GM23248 (cell line): ENCODE measurements around the gene GNAS. TPM values are rescaled to one million over a fixed set of nuclear protein-coding genes. Genes with fewer than 3 reads are reported as not detected.

ENCODE experiments used
- DNase-seq: peaks from one replicate; pipeline ENCODE4 v3.0.0-alpha.2; 2015
- H2AFZ ChIP-seq: fragments of 200-600 bp; sonication (generic); 2 replicates; pipeline ENCODE4 v1.6.1; 2016; ENCODE audit warnings: antibody characterized with exemption
- H3F3A ChIP-seq: fragments of 200-600 bp; sonication (generic); 2 replicates; pipeline ENCODE4 v1.6.1; 2016; ENCODE audit warnings: mild to moderate bottlenecking, antibody characterized with exemption, mixed run types; ENCODE audit not compliant: insufficient read depth
- H3K27ac ChIP-seq: fragments of 200-600 bp; sonication (generic); 2 replicates; pipeline ENCODE4 v1.5.1; 2016; ENCODE audit warnings: mild to moderate bottlenecking
- H3K27me3 ChIP-seq: fragments of 200-600 bp; sonication (generic); replicated peaks from 2 replicates; pipeline ENCODE4 v1.6.1; 2016; ENCODE audit warnings: mild to moderate bottlenecking; ENCODE audit not compliant: insufficient read depth
- H3K36me3 ChIP-seq: fragments of 200-600 bp; sonication (generic); 2 replicates; pipeline ENCODE4 v1.6.1; 2016; ENCODE audit warnings: low read depth, mild to moderate bottlenecking
- H3K4me1 ChIP-seq: fragments of 200-600 bp; sonication (generic); 2 replicates; pipeline ENCODE4 v1.6.1; 2016; ENCODE audit warnings: mild to moderate bottlenecking; ENCODE audit not compliant: insufficient read depth
- H3K4me2 ChIP-seq: fragments of 200-600 bp; sonication (generic); one replicate; pipeline ENCODE4 v1.6.1; 2016; ENCODE audit warnings: mild to moderate bottlenecking; ENCODE audit not compliant: unreplicated experiment
- H3K4me3 ChIP-seq: fragments of 200-600 bp; sonication (generic); 2 replicates; pipeline ENCODE4 v1.5.1; 2016; ENCODE audit warnings: mild to moderate bottlenecking
- H3K79me2 ChIP-seq: fragments of 200-600 bp; sonication (generic); 2 replicates; pipeline ENCODE4 v1.6.1; 2016; ENCODE audit warnings: mild to moderate bottlenecking; ENCODE audit not compliant: insufficient read depth
- H3K9ac ChIP-seq: fragments of 200-600 bp; sonication (generic); 2 replicates; pipeline ENCODE4 v1.6.1; 2016; ENCODE audit warnings: mild to moderate bottlenecking
- H3K9me2 ChIP-seq: fragments of 200-600 bp; sonication (generic); 2 replicates; pipeline ENCODE4 v1.6.1; 2016; ENCODE audit warnings: mixed run types, mild to moderate bottlenecking, moderate library complexity; ENCODE audit not compliant: insufficient read depth
- H3K9me3 ChIP-seq: fragments of 200-600 bp; sonication (generic); one replicate; pipeline ENCODE4 v1.6.1; 2017; ENCODE audit warnings: low read depth
- H4K20me1 ChIP-seq: fragments of 200-600 bp; sonication (generic); 2 replicates; pipeline ENCODE4 v1.6.0; 2016; ENCODE audit not compliant: insufficient read depth
- EZH2 ChIP-seq: fragments of 200-600 bp; sonication (generic); IDR thresholded peaks from 2 replicates; pipeline ENCODE4 v1.6.1; 2018; ENCODE audit warnings: antibody characterized with exemption, mild to moderate bottlenecking; ENCODE audit not compliant: insufficient read depth, poor library complexity, severe bottlenecking
- EZH2phosphoT487 ChIP-seq: fragments of 200-600 bp; sonication (generic); IDR thresholded peaks from 2 replicates; pipeline ENCODE4 v1.6.1; 2018; ENCODE audit warnings: antibody characterized with exemption, moderate library complexity, mild to moderate bottlenecking, low read depth; ENCODE audit not compliant: insufficient read depth
- WGBS, 2 experiments: methylation state at CpG; one replicate each; pipeline ENCODE4 v1.1.6; 2015 to 2017; ENCODE audit warnings: low lambda C conversion rate in 2 of 2, low coverage in 1 of 2; ENCODE audit errors: missing lambda C conversion rate in 2 of 2; 5-methylcytosine and 5-hydroxymethylcytosine counted together
- in situ Hi-C: fragments of 300-500 bp; cut with MboI; formaldehyde crosslinking; loops from 2 replicates; pipeline ENCODE4 v1.15.0; 2020
- polyA plus RNA-seq: library from polyadenylated mRNA; unstranded; fragments of >200 nt; fragmentation: Nextera tagmentation; extraction: Ambion mirVana; gene quantifications from 2 replicates; pipeline ENCODE4 v1.2.1, GENCODE V29; 2016
- total RNA-seq: library from RNA; depleted of rRNA; stranded (reverse); fragments of >200 nt; shearing (Covaris generic); gene quantifications from 2 replicates; pipeline ENCODE4 v1.2.3, GENCODE V29; 2014

GNAS gene
- total and polyA plus RNA-seq, 2 experiments from 2014 or later: 421 to 904 TPM

DNA sequence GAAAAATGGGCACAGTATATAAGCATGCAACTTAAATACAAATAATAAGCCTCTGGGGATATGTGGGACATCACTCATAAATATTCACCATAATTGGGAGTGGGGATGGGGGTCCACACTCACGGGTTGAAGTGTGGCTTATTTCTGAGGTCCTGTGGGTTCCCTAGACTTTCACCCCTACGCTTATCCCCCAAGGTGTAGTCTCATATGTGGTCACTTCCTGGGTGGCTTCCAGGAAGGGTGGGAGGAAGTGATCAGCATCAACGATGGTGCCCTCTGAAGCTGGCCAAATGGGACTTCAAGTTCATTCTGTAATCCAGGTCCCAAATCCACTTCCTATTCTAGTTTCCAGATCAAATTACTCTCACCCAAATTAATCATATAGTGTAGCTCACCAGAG, 59.5 kb downstream of the GNAS start:
- Histone ChIP-seq H3K4me1 (peaks cover 14% of the 10 kb centered on the region), H3K9me2 (no peaks in the 10 kb centered on the region), H2AFZ (no peak overlapping the region), H3K9me3 (no peaks in the 10 kb centered on the region), H3K79me2 (peaks cover 20% of the 10 kb centered on the region), H4K20me1 (peaks cover 3% of the 10 kb centered on the region; the same call in 1 of the 2 replicates), H3K4me3 (no peak overlapping the region), H3K27me3 (no peaks in the 10 kb centered on the region), H3K27ac (no peak overlapping the region), H3F3A (peaks cover 42% of the 10 kb centered on the region), H3K36me3 (peaks cover 49% of the 10 kb centered on the region), H3K9ac (no peak overlapping the region), H3K4me2 (no peak overlapping the region)
- in situ Hi-C loops: no loop called here
- DNase-seq: no peak
- TF ChIP-seq EZH2 (no peak), EZH2phosphoT487 (no peak)
- 50 to 56% methylated on average over 3 of the region's 3 CpGs for WGBS, 2 experiments

DNA sequence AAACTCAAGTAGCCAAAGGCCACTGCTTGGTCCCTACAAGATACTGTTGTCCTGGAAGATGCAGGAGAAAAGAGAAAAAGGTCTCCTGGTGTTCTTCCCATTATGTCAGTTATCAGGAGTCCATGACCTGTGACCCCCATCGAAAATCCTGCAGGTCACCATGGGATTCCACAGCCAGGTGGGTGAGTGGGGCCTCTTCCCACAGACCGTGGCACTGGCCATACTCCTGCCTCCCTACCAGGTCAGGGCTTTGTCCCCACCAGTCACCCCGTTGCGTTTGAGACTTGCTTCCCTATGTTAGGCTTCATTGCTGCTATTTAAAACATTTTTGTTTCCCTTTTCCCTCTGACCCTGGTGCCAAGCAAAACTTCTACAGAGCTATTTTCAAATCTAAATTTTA, 60.6 kb downstream of the GNAS start:
- H3K4me2 ChIP-seq: no peak overlapping the region
- 78 to 96% methylated on average over 4 of the region's 4 CpGs for WGBS, 2 experiments
- H2AFZ ChIP-seq: no peak overlapping the region
- no peak for DNase-seq
- peaks cover 3% of the 10 kb centered on the region; the same call in 1 of the 2 replicates for H4K20me1 ChIP-seq
- peaks cover 34% of the 10 kb centered on the region for H3F3A ChIP-seq
- peaks cover 5% of the 10 kb centered on the region for H3K4me1 ChIP-seq
- TF ChIP-seq EZH2 (no peak), EZH2phosphoT487 (no peak)
- peaks cover 44% of the 10 kb centered on the region for H3K36me3 ChIP-seq
- H3K4me3 ChIP-seq: no peak overlapping the region
- in situ Hi-C loops: no loop called here
- no peaks in the 10 kb centered on the region for H3K9me2 ChIP-seq
- H3K27ac ChIP-seq: no peak overlapping the region
- H3K9ac ChIP-seq: no peak overlapping the region
- H3K9me3 ChIP-seq: no peaks in the 10 kb centered on the region
- H3K27me3 ChIP-seq: no peaks in the 10 kb centered on the region
- peaks cover 12% of the 10 kb centered on the region for H3K79me2 ChIP-seq

DNA sequence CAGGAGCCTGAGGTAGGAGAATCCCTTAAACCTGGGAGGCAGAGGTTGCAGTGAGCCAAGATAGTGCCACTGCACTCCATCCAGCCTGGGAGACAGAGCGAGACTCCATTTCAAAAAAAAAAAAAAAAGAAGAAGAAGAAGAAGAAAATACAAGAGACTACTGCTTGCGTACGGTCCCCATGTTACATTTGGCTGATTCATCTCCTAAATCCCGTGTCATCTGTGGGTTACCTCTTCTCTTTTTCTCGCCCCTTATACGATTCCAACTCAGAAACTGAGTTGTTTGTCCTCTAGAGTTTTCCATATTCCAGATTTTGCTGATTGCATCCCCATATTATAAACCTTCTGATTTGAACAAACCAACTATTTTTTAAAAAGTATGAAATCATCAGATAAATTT, 66.1 kb downstream of the GNAS start:
- in situ Hi-C loops: no loop called here

DNA sequence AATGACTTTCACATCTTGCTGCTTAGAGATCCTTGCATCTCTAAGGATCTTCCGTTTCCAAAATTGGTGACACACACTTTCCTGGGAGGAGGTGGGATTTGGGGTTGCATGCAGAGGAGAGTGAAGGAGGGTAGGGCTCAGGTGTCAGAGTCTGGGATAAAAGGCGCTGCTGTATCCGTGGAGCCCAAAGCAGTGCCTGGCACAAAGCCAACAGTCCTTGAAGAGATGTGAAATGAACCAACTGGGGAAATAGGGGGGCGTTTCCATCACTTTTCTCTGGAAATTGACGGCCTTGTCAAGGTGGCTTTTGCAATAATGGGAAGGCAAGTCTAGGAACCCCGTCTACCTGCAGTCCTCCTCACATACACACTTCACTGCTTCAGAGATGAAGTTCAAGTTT, 69.0 kb downstream of the GNAS start:
- Histone ChIP-seq H3K4me3 (no peak overlapping the region), H3K27ac (no peak overlapping the region), H4K20me1 (no peaks in the 10 kb centered on the region), H3K79me2 (no peaks in the 10 kb centered on the region), H3K9me3 (no peaks in the 10 kb centered on the region), H2AFZ (no peak overlapping the region), H3K27me3 (0 out of 2 replicates have a peak, but pooled peaks cover 6% of the 10 kb centered on the region), H3K36me3 (no peaks in the 10 kb centered on the region), H3K4me2 (no peak overlapping the region), H3K4me1 (no peaks in the 10 kb centered on the region), H3F3A (no peaks in the 10 kb centered on the region), H3K9ac (no peak overlapping the region), H3K9me2 (no peaks in the 10 kb centered on the region)
- TF ChIP-seq EZH2 (no peak), EZH2phosphoT487 (no peak)
- in situ Hi-C loops: no loop called here
- WGBS, 2 experiments: 50 to 56% methylated on average over 6 of the region's 6 CpGs
- no peak for DNase-seq

More for the DNA sequence above, 66.1 kb downstream of the GNAS start:
- no peak overlapping the region for H3K9ac ChIP-seq
- TF ChIP-seq EZH2phosphoT487 (no peak), EZH2 (no peak)
- H3K27ac ChIP-seq: no peak overlapping the region
- WGBS, 2 experiments: 62 to 70% methylated on average over 5 to 6 of the region's 6 CpGs
- H3K4me1 ChIP-seq: no peaks in the 10 kb centered on the region
- H3K36me3 ChIP-seq: no peaks in the 10 kb centered on the region
- H3K9me2 ChIP-seq: no peaks in the 10 kb centered on the region
- H3K27me3 ChIP-seq: 0 out of 2 replicates have a peak, but pooled peaks cover 6% of the 10 kb centered on the region
- no peak overlapping the region for H3K4me3 ChIP-seq
- no peak overlapping the region for H2AFZ ChIP-seq
- H3F3A ChIP-seq: no peaks in the 10 kb centered on the region
- H4K20me1 ChIP-seq: no peaks in the 10 kb centered on the region
- no peaks in the 10 kb centered on the region for H3K9me3 ChIP-seq
- no peak overlapping the region for H3K4me2 ChIP-seq
- DNase-seq: no peak
- H3K79me2 ChIP-seq: no peaks in the 10 kb centered on the region

DNA sequence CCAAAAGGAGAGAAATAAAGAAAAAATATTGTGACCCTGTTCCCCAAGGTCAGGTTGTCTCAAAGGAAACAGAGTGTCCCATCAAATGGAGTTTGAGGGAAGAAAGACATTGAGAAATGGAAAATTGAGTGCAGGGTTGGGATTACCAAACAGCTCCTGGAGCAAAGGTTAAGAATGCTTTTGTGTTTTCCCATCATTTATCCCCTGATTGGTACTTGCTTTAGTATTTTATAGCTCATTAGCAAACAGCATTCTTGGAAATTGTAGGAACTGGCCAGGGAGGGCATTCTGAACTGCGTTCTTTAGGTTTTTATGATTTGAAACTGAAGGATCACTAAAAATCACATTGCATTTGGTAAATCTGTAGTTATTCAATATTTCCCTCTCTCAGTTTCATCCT, 69.5 kb downstream of the GNAS start:
- no peak overlapping the region for H3K4me2 ChIP-seq
- H3K9me2 ChIP-seq: no peaks in the 10 kb centered on the region
- no peaks in the 10 kb centered on the region for H3K4me1 ChIP-seq
- TF ChIP-seq EZH2 (no peak), EZH2phosphoT487 (no peak)
- H4K20me1 ChIP-seq: no peaks in the 10 kb centered on the region
- no peaks in the 10 kb centered on the region for H3F3A ChIP-seq
- H3K27ac ChIP-seq: no peak overlapping the region
- in situ Hi-C loops: no loop called here
- H3K79me2 ChIP-seq: no peaks in the 10 kb centered on the region
- 0 out of 2 replicates have a peak, but pooled peaks cover 6% of the 10 kb centered on the region for H3K27me3 ChIP-seq
- H3K36me3 ChIP-seq: no peaks in the 10 kb centered on the region
- no peak overlapping the region for H3K9ac ChIP-seq
- H2AFZ ChIP-seq: no peak overlapping the region
- DNase-seq: no peak
- WGBS, 2 experiments: 77 to 80% methylated on average over 1 of the region's 1 CpG
- no peak overlapping the region for H3K4me3 ChIP-seq
- H3K9me3 ChIP-seq: no peaks in the 10 kb centered on the region
